ENCODE results near the gene COPS8. TPM values are rescaled to one million over a fixed set of nuclear protein-coding genes. Genes with fewer than 3 reads are reported as not detected.

COPS8 gene
- total and polyA plus RNA-seq, 2 of the 8 experiments (the other 6 are each of a cell fraction or from before 2014, with no cell fraction given) = 59.3 to 67.5 TPM

- H3K4me2 ChIP-seq (ENCODE audit: insufficient read depth in 1 of 2, low read depth in 2 of 2, low read length in 2 of 2) = no peak overlapping the region
- DNase-seq (ENCODE audit: low read depth in 1 of 2, low spot score in 2 of 2) (no peak), FAIRE-seq (no peak)
- CTCF ChIA-PET (ENCODE audit: partially characterized antibody) = interaction anchor here (1.8 kb wide), 1 partner anchor 324 kb away, joined by 4 read pairs; no protein-coding TSS in a partner anchor
- H2AK5ac ChIP-seq (ENCODE audit: low read depth, low read length) = no peak overlapping the region
- peaks cover 9 to 50% (median 32%) of the 10 kb centered on the region in 4 experiments for H3K36me3 ChIP-seq (ENCODE audit: control insufficient read depth in 2 of 4, insufficient read depth in 4 of 4, low read length in 3 of 4)
- no peak overlapping the region for H3K4me3 ChIP-seq (ENCODE audit: extremely low read depth in 1 of 4, insufficient read depth in 2 of 4, low read depth in 3 of 4, low read length in 4 of 4)
- no peak overlapping the region for H4K8ac ChIP-seq (ENCODE audit: extremely low read depth, insufficient read depth, low read length)
- no peak overlapping the region for H3K27ac ChIP-seq (ENCODE audit: low read depth, low read length)
- peaks cover 0 to 16% of the 10 kb centered on the region in 2 experiments; a peak in 2 of 4 replicates for H3K79me2 ChIP-seq (ENCODE audit: control insufficient read depth in 1 of 2, insufficient read depth in 2 of 2, low read length in 2 of 2)
- H3K79me1 ChIP-seq (ENCODE audit: low read depth, low read length) = no peaks in the 10 kb centered on the region; the same call in 1 of the 2 replicates
- H3K27me3 ChIP-seq (replicated peaks in 1 of 4; ENCODE audit: control insufficient read depth in 3 of 4, extremely low read depth in 1 of 4, insufficient read depth in 3 of 4, low read length in 3 of 4) = no peaks in the 10 kb centered on the region
- no peak overlapping the region for H2BK20ac ChIP-seq (ENCODE audit: low read length)
- H4K91ac ChIP-seq (replicated peaks; ENCODE audit: insufficient read length, low read length) = no peak overlapping the region
- no peaks in the 10 kb centered on the region for H3K9me3 ChIP-seq (ENCODE audit: insufficient read depth in 2 of 2, low read depth in 1 of 2, low read length in 1 of 2)
- no peak overlapping the region for H2BK15ac ChIP-seq (ENCODE audit: low read length)
- POLR2A ChIA-PET (ENCODE audit: partially characterized antibody) = interaction anchor here (2.6 kb wide), 1 partner anchor 11 kb away, joined by 15 read pairs; the partner anchor contains the start of gene COPS8
- H3K23me2 ChIP-seq (ENCODE audit: low read depth, low read length) = no peaks in the 10 kb centered on the region
- H3K4ac ChIP-seq (replicated peaks; ENCODE audit: insufficient read length, low read depth, low read length) = no peak overlapping the region
- H3K56ac ChIP-seq (replicated peaks; ENCODE audit: insufficient read length, low read depth, low read length) = no peak overlapping the region
- H3K18ac ChIP-seq (ENCODE audit: extremely low read depth, low read length) = no peak overlapping the region
- H4K20me1 ChIP-seq (replicated peaks in 1 of 2; ENCODE audit: control insufficient read depth in 1 of 2, insufficient read depth in 2 of 2, low read length in 2 of 2) = no peaks in the 10 kb centered on the region
- no peak overlapping the region for H4K5ac ChIP-seq (ENCODE audit: insufficient read length, low read depth, low read length)
- H3K14ac ChIP-seq (ENCODE audit: insufficient read length) = no peak overlapping the region
- no peak overlapping the region for H2BK12ac ChIP-seq (ENCODE audit: low read depth, low read length)
- H3K23ac ChIP-seq (ENCODE audit: insufficient read length) = no peak overlapping the region
- H2BK120ac ChIP-seq (replicated peaks; ENCODE audit: low read depth, low read length) = no peak overlapping the region
- no peak overlapping the region for H2BK5ac ChIP-seq (ENCODE audit: low read depth, low read length)
- H2AFZ ChIP-seq (ENCODE audit: low read length) = no peak overlapping the region
- WGBS, 2 experiments (ENCODE audit: extremely low coverage in 1 of 2, insufficient coverage in 1 of 2, insufficient read length in 1 of 2, insufficient replicate concordance in 2 of 2, low coverage in 1 of 2, low lambda C conversion rate in 2 of 2, missing lambda C conversion rate in 1 of 2) = 90% methylated on average over 2 of the region's 2 CpGs; no CpG with 5 or more reads in 1 of the 2 experiments
- H3K9ac ChIP-seq (replicated peaks in 1 of 4; ENCODE audit: extremely low read depth in 1 of 4, low read depth in 3 of 4, low read length in 3 of 4) = no peak overlapping the region
- H3K4me1 ChIP-seq (replicated peaks in 1 of 4; ENCODE audit: control insufficient read depth in 3 of 4, insufficient read depth in 4 of 4, low read length in 3 of 4) = no peaks in the 10 kb centered on the region; a peak in 1 of 7 replicates
- no peak for TF ChIP-seq KDM4A (IDR thresholded peaks at IDR 0.05; ENCODE audit: low read depth, low read length, severe bottlenecking)
- TF ChIP-seq KDM5A (IDR thresholded peaks at IDR 0.05; ENCODE audit: low read length) = no peak
- TF ChIP-seq KDM1A (IDR thresholded peaks at IDR 0.05; ENCODE audit: borderline replicate concordance, low read length) = no peak
- TF ChIP-seq RXRA (IDR thresholded peaks at IDR 0.05; ENCODE audit: insufficient read depth, low read depth, low read length) = no peak
- TF ChIP-seq CTBP2 (IDR thresholded peaks at IDR 0.05; ENCODE audit: borderline replicate concordance, insufficient read depth, insufficient read length, low read length) = no peak
- TF ChIP-seq, protein P1, sequence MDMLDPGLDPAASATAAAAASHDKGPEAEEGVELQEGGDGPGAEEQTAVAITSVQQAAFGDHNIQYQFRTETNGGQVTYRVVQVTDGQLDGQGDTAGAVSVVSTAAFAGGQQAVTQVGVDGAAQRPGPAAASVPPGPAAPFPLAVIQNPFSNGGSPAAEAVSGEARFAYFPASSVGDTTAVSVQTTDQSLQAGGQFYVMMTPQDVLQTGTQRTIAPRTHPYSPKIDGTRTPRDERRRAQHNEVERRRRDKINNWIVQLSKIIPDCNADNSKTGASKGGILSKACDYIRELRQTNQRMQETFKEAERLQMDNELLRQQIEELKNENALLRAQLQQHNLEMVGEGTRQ (IDR thresholded peaks at IDR 0.05; ENCODE audit: low read length) = no peak
- TF ChIP-seq TEAD4 (IDR thresholded peaks at IDR 0.05; ENCODE audit: low read depth, low read length) = no peak
- TF ChIP-seq, protein P2, sequence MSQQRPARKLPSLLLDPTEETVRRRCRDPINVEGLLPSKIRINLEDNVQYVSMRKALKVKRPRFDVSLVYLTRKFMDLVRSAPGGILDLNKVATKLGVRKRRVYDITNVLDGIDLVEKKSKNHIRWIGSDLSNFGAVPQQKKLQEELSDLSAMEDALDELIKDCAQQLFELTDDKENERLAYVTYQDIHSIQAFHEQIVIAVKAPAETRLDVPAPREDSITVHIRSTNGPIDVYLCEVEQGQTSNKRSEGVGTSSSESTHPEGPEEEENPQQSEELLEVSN (IDR thresholded peaks at IDR 0.05) = no peak
- no peak for TF ChIP-seq MAFK (IDR thresholded peaks at IDR 0.05; ENCODE audit: low read depth, low read length)
- TF ChIP-seq SIN3A (conservative IDR thresholded peaks at IDR 0.05 in 1 of 2, IDR thresholded peaks at IDR 0.05 in 1 of 2; ENCODE audit: low read depth in 1 of 2, low read length in 2 of 2) = no peak
- no peak for TF ChIP-seq TBP (IDR thresholded peaks at IDR 0.05; ENCODE audit: low read depth, low read length)
Measured at GRCh38 chr2:237097326-237097910, 11.7 kb downstream of the COPS8 start.

Measured in H1 (cell line).